Measurements from ENCODE around the gene GPX6. TPM values are rescaled to one million over a fixed set of nuclear protein-coding genes. Genes with fewer than 3 reads are reported as not detected.

GPX6 gene
- total RNA-seq, 1 donor = not detected

GRCh38 chr6:28490205-28490890, 25.2 kb downstream of the GPX6 start:
- peak overlapping the region; percentile 65 for H3K4me3 ChIP-seq (ENCODE audit: low read depth, low read length)
- DNase-seq (ENCODE audit: low read depth) = no peak
- TF ChIP-seq CTCF (IDR thresholded peaks at IDR 0.05; ENCODE audit: insufficient read depth, low read length) = no peak

- no peak for TF ChIP-seq CTCF (IDR thresholded peaks at IDR 0.05; ENCODE audit: insufficient read depth, low read length)
- peak; percentile 70 for DNase-seq (ENCODE audit: low read depth)
- H3K4me3 ChIP-seq (ENCODE audit: low read depth, low read length) = peak overlapping the region; percentile 65
Measured at GRCh38 chr6:28489366-28490204, 26.0 kb downstream of the GPX6 start.

- peak; percentile 83 for DNase-seq (ENCODE audit: low read depth)
- H3K4me3 ChIP-seq (ENCODE audit: low read depth, low read length) = peak overlapping the region; percentile 65
- TF ChIP-seq CTCF (IDR thresholded peaks at IDR 0.05; ENCODE audit: insufficient read depth, low read length) = no peak
Measured at GRCh38 chr6:28488916-28489365, 26.7 kb downstream of the GPX6 start.

DNA sequence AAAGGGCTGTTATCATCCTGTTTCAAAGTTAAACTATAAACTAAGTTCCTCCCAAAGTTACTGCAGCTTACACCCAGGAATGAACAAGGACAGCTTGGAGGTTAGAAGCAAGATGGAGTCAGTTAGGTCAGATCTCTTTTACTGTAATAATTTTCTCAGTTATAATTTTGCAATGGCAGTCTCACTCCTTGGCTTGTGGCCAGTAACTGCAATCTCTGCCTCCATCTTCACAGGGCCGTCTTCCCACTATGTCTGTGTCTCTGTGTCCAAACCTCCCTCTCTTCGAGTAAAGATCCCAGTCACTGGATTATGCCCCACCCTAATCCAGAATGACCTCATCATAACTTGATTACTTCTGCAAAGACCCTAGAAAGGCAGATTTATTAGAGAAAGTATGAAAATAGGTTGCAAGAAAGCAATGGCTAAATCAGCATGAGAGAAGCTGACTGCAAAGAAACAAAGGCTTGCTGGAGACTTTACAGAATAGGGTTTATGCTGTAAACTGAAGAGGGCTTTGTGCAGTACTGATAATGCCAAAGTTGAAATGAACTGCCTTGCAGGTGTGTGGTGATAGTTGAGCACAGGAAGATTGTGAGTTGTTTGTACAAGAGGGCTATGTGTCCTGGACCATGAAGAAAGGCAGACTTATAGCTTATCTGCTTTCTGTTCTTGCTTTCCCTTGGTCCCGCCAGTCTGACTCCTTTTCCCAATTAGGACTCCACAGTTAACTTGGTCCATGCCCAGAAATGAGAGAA, 28.4 kb downstream of the GPX6 start:
- no peak overlapping the region for H3K4me3 ChIP-seq (ENCODE audit: low read depth, low read length)
- no peak for TF ChIP-seq CTCF (IDR thresholded peaks at IDR 0.05; ENCODE audit: insufficient read depth, low read length)
- no peak for DNase-seq (ENCODE audit: low read depth)

DNA sequence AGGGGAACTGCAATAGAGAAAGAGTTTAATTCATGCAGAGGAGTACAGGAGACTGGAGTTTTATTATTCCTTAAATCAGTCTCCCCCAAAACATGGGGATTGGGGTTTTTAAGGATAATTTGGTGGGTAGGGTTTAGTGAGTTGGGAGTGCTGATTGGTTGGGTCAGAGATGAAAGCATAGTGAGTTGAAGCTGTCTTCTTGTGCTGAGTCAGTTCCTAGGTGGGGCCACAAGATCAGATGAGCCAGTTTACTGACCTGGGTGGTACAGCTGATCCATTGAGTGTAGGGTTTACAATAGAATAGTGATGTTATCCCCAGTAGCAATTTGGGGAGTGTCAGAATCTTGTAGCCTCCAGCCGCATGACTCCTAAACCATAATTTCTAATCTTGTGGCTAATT, 29.1 kb downstream of the GPX6 start:
- no peak overlapping the region for H3K4me3 ChIP-seq (ENCODE audit: low read depth, low read length)
- no peak for DNase-seq (ENCODE audit: low read depth)
- no peak for TF ChIP-seq CTCF (IDR thresholded peaks at IDR 0.05; ENCODE audit: insufficient read depth, low read length)

DNA sequence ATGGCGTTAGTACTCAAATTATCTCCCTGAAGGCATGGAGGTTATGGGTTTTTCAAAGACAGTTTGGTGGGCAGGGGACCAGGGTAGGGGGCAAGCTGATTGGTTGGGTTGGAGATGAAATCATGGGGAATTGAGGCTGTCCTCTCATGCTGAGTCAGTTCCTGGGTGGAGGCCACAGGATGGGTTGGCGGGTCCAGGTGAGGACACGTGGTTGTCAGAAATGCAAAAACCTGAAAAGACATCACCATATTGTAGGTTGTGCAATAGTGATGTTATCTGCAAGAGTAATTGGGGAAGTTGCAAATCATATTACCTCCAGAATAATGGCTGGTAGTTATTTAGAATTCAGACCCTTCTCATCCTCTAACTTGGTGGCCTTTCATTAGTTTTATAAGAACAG, 30.1 kb downstream of the GPX6 start:
- no peak overlapping the region for H3K4me3 ChIP-seq (ENCODE audit: low read depth, low read length)
- TF ChIP-seq CTCF (IDR thresholded peaks at IDR 0.05; ENCODE audit: insufficient read depth, low read length) = no peak
- no peak for DNase-seq (ENCODE audit: low read depth)

Measured in fibroblast of the aortic adventitia (primary cell).